GM13977 (cell line): Measurements from ENCODE around the gene MINDY4.

Experiments
- DNase-seq: peaks from one replicate; pipeline ENCODE4 v3.0.0; 2012; ENCODE audit warnings: low spot score
- in situ Hi-C: fragments of 300-500 bp; cut with MboI; formaldehyde crosslinking; loops from one replicate; pipeline ENCODE4 v1.12.0; 2022; ENCODE audit warnings: low sequenced_read_pairs, low pct_unique_long_range_greater_than_20kb, mixed read lengths, inconsistent platforms; ENCODE audit not compliant: unreplicated experiment
- TF ChIP-seq, protein P1 (sequence below): IDR thresholded peaks from 2 replicates; pipeline ENCODE4 v1.5.1; 2012; ENCODE audit warnings: mild to moderate bottlenecking, control low read depth; ENCODE audit not compliant: insufficient read depth; ENCODE audit errors: extremely low read depth, missing control alignments

MINDY4 gene

DNA sequence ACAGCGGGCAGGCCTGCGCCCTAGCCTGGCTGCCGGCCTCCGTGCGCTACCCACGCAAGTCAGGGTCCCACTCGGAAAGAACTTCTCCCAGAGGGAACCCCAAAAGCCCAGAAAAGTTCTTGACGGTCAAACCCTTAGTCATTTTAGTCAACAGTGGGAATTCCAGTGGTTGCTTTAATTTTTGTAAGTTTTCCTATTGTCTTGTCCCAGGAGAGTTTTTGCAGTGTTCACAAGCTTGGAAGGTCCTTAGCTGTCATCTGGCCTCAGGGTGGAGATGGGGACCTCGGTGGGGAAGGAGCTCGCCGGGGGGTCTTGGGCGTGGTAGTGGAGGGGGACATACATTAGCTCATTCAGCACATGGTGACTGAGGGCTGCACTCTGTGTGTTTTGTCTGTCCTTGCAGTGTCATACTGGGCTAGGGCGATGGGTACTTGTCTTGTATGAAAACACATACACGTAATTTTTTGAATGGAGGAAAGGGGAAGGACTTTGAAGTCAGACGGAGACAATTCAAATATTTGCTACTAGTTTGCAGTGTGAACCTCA, 736 bp downstream of the MINDY4 start:
- in situ Hi-C loops, result no loop called here
- peak; percentile 50 for DNase-seq
- TF ChIP-seq, protein P1, sequence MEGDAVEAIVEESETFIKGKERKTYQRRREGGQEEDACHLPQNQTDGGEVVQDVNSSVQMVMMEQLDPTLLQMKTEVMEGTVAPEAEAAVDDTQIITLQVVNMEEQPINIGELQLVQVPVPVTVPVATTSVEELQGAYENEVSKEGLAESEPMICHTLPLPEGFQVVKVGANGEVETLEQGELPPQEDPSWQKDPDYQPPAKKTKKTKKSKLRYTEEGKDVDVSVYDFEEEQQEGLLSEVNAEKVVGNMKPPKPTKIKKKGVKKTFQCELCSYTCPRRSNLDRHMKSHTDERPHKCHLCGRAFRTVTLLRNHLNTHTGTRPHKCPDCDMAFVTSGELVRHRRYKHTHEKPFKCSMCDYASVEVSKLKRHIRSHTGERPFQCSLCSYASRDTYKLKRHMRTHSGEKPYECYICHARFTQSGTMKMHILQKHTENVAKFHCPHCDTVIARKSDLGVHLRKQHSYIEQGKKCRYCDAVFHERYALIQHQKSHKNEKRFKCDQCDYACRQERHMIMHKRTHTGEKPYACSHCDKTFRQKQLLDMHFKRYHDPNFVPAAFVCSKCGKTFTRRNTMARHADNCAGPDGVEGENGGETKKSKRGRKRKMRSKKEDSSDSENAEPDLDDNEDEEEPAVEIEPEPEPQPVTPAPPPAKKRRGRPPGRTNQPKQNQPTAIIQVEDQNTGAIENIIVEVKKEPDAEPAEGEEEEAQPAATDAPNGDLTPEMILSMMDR, result no peak

DNA sequence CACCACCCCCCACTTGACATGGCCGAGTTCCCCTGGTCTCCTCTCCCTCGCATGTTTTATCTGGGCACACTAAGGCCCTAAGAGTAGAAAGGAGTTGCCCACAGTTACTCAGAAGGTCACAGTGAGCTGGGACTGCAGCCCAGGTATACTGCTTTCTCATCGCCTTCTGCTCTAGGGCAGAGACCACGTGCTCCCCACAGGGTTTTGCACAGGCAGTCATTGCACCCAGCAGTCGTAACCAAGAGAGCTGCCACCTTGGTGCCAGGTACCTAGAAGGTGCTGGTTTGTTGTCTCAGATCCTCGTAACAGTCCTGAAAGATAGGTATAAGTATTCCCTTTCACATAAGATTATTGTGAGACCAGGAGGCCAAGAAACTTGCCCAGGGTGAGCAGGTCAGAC, 1.8 kb downstream of the MINDY4 start:
- no peak for DNase-seq
- TF ChIP-seq, protein P1, result no peak
- in situ Hi-C loops, result no loop called here

DNA sequence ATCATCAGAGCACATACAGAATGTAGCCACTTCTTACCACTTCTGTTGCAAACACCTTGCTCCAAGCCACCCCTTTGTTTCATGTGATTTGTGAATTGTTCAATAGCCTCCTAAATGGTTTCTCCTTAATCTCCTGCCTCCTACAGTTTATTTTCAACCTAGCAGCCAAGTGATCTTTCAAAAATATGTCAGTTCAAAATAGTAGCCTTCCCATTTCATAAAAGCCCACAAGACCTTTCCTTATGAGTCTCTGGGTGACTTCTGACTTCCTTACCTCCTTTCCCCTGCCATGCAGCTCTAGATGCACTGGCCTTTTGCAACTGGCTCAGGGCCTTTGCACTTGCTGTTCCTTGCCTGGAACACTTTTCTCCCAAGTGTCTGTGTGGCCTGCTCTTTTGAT, 4.8 kb downstream of the MINDY4 start:
- in situ Hi-C loops, result no loop called here

DNA sequence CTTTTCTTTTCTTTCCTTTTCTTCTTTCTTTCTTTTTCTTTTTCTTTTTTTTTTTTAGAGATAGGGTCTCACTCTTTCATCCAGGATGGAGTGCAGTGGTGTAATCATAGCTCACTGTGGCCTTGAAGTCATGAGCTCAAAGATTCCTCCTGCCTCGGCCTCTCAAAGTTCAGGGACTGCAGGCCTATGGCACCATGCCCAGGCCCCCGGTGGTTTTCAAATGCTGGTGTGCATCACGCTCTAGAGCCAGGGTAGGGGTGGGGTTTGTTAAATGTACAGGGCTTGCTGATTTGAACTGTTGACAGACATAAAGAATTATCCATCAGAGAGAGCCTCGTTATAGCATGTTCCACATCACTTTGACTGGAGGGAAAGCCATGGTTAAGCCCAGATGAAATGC, 5.8 kb downstream of the MINDY4 start:
- DNase-seq, result no peak
- TF ChIP-seq, protein P1, result no peak
- in situ Hi-C loops, result no loop called here

More for the DNA sequence above, 4.8 kb downstream of the MINDY4 start:
- TF ChIP-seq, protein P1, result no peak
- no peak for DNase-seq

DNA sequence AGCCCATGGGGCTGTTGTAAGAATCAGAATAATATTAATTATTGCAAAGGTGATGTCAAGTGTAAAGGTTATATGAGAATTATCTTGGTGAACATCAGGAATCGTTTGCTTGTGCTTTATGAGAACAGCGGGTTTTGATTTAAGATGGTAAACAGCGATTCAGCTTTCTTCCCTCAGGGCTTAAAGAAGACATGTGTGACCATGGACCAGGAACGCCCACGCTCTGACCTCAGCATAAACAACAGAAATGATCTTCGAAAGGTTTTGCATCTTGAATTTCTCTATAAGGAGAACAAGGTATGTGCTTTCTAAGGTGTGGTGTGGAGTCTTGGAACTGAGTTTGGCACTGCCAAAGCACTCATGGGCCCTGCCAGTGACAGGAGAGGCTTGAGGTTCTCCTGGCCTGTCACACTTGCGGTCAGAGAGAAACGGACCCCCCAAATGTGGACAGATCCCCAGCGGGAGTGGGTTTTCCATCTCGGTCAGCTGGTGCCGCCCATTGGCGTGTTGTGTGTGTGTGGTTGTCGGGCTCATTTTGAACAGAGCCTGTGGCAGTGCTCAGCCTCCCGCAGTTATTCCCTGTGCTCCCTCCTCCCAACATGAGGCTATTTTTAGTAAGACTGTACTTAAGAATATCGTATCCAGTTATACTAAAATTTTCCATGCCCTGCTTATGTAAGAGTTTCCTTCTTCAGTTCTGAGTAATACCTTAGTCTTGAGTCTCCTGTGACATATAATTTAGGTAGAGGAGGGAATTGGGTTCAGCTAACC, 7.2 kb downstream of the MINDY4 start:
- in situ Hi-C loops, result no loop called here
- TF ChIP-seq, protein P1, result no peak
- no peak for DNase-seq

DNA sequence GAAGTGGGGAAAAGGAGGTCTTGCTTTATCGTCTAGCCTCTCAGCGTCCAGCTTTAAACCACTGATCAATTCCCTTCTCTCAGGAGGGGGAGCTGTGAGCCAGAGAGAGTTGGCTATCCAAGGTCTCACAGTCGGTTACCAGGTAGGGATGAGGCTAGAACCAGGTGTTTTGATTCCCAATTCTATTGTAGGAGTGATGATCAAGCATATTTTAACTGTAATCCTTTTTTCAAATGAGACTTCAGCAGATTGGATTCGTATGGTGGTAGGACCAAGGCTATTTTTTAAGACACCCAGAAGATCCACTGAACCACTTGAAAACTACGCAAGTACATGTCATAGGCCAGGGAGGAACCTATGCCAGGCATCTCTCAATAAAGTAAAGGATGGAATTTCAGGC, 8.4 kb downstream of the MINDY4 start:
- TF ChIP-seq, protein P1, result no peak
- in situ Hi-C loops, result no loop called here
- no peak for DNase-seq

DNA sequence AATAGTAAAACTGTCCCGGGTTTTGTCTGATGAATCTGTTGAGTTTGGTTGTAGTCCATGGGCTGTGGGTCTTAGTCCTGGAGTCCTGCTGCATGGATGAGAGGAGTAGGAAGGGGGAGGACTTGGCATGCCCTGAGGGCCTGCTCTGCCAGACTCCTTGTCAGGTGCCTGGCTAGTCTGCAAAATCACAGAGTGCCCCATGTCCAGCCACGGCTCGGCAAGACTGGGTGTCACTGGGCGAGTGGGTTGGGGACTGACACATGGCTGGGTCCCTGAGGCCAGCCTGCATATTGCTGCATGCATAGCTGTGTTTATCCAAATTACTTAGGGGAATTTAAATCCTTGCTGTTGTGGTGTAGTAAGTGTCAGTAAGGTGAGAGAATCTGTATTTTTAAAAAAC, 9.7 kb downstream of the MINDY4 start:
- TF ChIP-seq, protein P1, result no peak
- DNase-seq, result no peak
- in situ Hi-C loops, result no loop called here
